Measurements from ENCODE around the gene RASA2. TPM values are rescaled to one million over a fixed set of nuclear protein-coding genes. Genes with fewer than 3 reads are reported as not detected.
A peak's percentile ranks its signal among the peaks of the same experiment; 100 is the strongest.

The RASA2 gene
- total and polyA plus RNA-seq, 9 of the 15 experiments (the other 6 are each of a cell fraction or from before 2014, with no cell fraction given) = 2.0 to 12.8 (median 9.5) TPM

- TF ChIP-seq CEBPG (CRISPR knock-in tag; IDR thresholded peaks at IDR 0.05) = no peak
- TF ChIP-seq CEBPG (tag; conservative IDR thresholded peaks at IDR 0.05 in 1 of 2, IDR thresholded peaks at IDR 0.05 in 1 of 2) = no peak
- TF ChIP-seq ZNF174 (CRISPR knock-in tag; IDR thresholded peaks at IDR 0.05) = no peak
- 0 out of 2 replicates have a peak, but pooled peaks have one; percentile 24 for TF ChIP-seq CREM (IDR thresholded peaks at IDR 0.05; ENCODE audit: low read depth)
- TF ChIP-seq ZBTB2 (IDR thresholded peaks at IDR 0.05) = no peak
- TF ChIP-seq PYGO2 (tag; IDR thresholded peaks at IDR 0.05) = no peak
- TF ChIP-seq ELF1 (tag; IDR thresholded peaks at IDR 0.05) = no peak
- TF ChIP-seq, protein P1, sequence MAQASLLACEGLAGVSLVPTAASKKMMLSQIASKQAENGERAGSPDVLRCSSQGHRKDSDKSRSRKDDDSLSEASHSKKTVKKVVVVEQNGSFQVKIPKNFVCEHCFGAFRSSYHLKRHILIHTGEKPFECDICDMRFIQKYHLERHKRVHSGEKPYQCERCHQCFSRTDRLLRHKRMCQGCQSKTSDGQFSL (CRISPR knock-in tag; IDR thresholded peaks at IDR 0.05) = peak; percentile 34; the same call in 1 of the 2 replicates
- TF ChIP-seq, protein P1 (tag; IDR thresholded peaks at IDR 0.05) = peak in 1 of 2 experiments; percentile 52; a peak in 1 of 4 replicates
- TF ChIP-seq CC2D1A (IDR thresholded peaks at IDR 0.05) = no peak
- no peak for TF ChIP-seq XRCC3 (IDR thresholded peaks at IDR 0.05)
- TF ChIP-seq ZNF212 (CRISPR knock-in tag; IDR thresholded peaks at IDR 0.05) = no peak
- TF ChIP-seq, protein P2, sequence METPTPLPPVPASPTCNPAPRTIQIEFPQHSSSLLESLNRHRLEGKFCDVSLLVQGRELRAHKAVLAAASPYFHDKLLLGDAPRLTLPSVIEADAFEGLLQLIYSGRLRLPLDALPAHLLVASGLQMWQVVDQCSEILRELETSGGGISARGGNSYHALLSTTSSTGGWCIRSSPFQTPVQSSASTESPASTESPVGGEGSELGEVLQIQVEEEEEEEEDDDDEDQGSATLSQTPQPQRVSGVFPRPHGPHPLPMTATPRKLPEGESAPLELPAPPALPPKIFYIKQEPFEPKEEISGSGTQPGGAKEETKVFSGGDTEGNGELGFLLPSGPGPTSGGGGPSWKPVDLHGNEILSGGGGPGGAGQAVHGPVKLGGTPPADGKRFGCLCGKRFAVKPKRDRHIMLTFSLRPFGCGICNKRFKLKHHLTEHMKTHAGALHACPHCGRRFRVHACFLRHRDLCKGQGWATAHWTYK (CRISPR knock-in tag; IDR thresholded peaks at IDR 0.05) = no peak
- peak; percentile 84 for TF ChIP-seq CTBP1 (IDR thresholded peaks at IDR 0.05; ENCODE audit: borderline replicate concordance)
- no peak for TF ChIP-seq ZNF707 (CRISPR knock-in tag; conservative IDR thresholded peaks at IDR 0.05)
- TF ChIP-seq ATF1 (CRISPR knock-in tag; IDR thresholded peaks at IDR 0.05) = no peak
- no peak for TF ChIP-seq ATF1 (tag; IDR thresholded peaks at IDR 0.05)
- TF ChIP-seq CUX1 (CRISPR knock-in tag; IDR thresholded peaks at IDR 0.05) = no peak
- TF ChIP-seq STAT5B (CRISPR knock-in tag; IDR thresholded peaks at IDR 0.05) = no peak
- TF ChIP-seq MIER1 (IDR thresholded peaks at IDR 0.05; ENCODE audit: low read depth) = no peak
- TF ChIP-seq RUNX1 (IDR thresholded peaks at IDR 0.05; ENCODE audit: low read depth) = no peak
Measured at GRCh38 chr3:141486746-141487520, at the start of gene RASA2 (continued).

Measured in K562 (cell line).